Activated CD8-positive, alpha-beta memory T cell treated with anti-CD3 and anti-CD28 coated beads for 48 hours (primary cell): ENCODE data around the gene FAM209B.
"Not testable (repeated sequence)": the region's sequence is repeated elsewhere in the genome, so short reads cannot be mapped to it uniquely, and the experiment has no call there.

Experiments used
- DNase-seq, 3 experiments: peaks; one replicate each; pipeline ENCODE4 v3.0.0-alpha.2; 2020; ENCODE audit warnings: low read depth in 2 of 3, low spot score in 2 of 3

The FAM209B gene

DNA sequence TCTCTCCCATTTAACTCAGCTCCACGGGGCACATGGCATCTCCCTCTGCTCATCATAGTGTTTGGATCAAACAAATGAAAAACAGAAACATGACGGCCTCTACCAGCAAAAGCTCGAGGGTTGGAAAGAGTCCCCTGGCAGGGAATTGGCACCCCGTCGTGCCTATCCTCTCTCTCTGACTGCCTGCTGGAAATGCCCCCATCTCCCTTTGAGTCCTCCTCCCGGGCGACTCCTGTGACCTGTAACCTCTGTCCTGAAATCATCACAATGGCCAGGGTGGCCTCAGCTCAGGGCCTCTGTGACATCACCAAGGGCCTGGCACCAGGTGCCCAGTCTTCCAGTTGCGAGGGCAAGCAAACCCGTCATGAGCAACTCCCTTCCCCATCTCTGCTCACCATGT is at the start of gene FAM209B:
TSS of gene FAM209B (plus strand) at position 301 of the 400 bp plus-strand sequence. CDS start at position 397, 96 bp downstream.
- not testable (repeated sequence) for DNase-seq

GRCh38 chr20:56483970-56484369 is 49.1 kb upstream of the FAM209B start:
- no peak for DNase-seq

DNA sequence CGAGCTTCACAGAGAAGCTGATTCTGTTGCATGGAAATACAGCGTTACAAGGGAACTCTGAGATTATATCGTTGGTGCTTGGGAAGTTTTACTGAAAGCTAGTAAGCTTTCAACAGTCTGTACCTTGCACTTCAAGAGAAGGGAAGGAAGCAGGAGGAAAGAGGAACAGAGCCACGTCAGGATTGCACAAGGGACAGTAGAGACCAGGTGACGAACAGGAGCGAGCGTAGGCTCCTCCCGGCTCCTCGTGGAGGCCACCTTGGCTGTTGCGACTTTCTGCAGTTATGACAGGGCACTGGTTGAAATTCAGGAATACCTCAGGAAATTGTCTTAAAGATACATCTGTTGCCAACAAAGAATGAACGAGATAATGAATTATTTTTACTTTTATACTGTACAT is 45.8 kb upstream of the FAM209B start:
- no peak for DNase-seq

- DNase-seq, result no peak
These were observed 44.5 kb upstream of the FAM209B start for GRCh38 chr20:56488566-56488965.

DNA sequence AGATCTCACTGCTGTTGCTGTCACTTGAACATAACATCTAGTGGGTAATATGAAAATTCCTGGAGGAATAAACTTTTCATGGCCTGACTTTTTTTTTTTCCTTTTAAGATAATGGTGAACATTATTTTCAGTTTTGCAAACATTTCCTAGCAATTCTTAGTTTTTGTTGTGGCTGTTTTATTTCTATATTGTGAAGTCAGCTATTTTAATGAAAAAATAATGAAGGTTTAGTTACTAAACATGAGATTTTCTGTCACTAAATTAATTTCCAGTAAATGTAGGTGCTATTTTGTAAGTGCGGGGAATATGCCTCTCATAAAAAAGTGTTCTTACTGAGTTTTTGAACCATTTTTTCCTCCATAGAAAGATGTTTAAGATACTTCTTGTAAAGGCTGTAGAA is 31.9 kb upstream of the FAM209B start:
- DNase-seq, result no peak

DNA sequence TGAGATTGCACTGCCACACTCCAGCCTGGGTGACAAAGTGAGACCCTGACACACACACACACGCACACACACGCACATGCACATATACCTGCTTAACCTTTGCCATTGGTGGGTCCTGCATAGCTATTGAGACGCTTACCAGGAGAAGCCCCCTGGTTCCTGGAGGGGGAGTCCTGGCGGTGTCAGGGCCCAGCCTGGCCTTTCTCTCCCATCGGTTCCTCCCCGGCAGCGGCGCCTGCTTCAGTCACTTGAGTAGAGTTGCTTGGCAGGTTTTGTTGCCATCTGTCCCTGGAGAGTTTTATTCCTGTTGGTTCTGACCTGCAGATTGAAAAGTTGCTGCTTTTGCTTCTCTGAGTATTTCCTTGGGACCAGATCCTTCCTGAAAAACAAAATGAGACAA is 29.1 kb upstream of the FAM209B start:
- DNase-seq, result no peak

DNA sequence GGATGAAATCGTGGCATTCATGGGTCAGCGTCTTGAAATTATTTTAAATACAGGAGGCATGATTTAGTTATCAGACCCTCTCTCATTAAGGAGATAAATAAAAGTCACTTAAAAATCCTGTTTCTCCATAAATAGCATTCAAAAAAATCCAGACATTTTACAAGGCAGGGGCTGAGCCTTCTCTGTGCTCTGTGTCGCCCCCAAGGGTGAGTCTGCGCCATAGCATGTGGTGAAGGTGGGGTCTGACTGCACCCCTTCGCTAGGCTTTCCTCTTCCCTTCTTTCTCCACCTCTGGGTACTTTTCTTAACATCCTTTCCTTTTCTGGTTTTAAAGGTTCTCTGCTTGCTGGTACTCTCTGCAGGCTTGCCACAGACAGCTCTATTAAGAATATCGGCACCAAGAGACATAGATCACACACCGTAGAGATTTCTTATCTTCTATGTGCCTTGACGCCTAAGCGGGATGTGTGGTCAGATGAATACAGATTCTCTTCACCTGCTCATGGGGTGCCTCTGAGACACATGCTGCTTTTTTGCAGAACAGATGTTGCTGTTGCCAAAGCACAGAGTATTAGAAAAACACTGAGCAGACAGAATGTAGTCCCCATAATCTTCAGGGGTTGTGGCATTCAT is 28.6 kb upstream of the FAM209B start:
- no peak for DNase-seq

DNA sequence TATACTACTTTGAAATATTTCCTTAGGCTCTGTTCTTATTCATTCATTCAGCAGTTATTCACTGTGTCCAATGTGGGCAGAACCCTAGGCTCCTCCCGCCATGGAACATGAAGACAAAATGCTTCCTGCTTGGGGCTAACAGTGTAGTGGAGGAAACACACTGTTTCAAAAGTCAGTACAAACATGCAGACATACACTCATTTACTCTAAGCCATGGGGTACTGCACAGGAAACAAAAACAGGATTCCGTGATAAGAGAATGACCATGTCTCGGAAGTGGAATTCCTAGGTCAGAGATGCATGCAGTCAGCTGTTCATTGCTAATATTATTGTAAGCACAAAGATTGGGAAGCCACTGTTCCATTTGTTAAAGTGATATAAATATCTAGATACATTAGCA is 26.9 kb upstream of the FAM209B start:
- DNase-seq, result no peak

GRCh38 chr20:56511926-56512325 is 21.1 kb upstream of the FAM209B start:
- no peak for DNase-seq

DNA sequence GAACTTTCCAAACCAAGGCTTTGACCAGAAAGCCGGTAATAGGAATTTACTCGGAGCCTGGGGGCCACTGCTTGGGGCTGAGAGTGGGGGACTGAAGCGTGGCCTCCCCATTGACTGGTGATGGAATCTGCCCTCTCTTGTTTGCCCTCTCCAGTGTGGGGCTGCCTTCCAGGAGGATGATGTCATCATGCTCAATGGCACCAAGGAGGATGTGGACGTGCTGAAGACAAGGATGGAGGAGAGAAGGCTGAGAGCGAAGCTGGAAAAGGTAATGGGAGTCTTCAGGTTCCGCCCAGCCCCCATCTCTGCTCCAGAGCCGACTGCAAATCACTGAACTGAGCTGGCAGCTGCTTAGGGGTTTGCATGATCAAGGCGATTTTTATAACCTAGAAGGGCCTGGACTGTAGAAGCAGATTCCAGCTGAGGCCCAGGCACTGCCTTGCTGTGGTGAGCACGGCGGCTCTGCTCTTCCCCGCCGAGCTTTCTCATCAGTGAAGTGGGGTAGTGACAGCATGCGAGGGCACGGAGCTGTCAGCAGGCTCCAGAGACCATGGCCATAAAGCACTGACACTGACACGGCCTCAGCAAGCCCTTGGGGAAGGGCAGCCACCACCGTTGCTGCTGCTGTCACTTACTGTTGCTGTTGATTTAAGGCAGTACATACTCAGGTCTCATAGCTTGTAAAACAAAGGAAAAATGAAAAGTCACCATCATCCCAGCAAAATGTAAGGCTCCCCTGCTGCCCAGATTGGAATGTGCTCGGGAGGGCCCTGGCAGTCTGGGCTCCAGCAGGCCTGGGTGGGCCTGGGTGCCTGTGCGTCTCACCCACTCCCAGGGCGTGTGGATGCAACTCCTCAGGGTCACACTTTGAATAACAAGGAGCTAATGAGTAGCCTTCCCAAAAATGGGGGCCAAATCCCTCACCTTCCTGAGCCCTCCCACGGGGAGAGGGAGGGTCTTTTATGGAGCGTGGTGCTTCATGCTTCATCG is 19.6 kb upstream of the FAM209B start:
- DNase-seq, result no peak

DNA sequence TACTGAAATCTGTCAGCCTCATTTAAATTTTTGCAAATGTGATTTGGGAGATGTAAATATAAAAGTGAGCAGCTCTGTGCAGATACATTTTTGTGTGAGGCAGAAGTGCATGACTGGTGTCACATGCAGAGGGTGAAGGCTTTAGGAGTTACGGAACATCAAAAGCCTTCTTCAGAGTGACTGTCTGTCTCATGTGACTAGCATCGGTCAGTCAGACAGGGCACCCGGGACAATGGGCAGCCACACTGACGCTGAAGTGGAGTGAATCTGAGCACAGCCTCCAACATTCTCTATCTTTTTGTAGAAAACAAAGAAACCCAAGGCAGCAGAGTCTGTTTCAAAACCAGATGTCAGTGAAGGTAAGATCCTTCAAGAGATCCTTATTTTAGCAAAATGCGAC is 16.4 kb upstream of the FAM209B start:
- DNase-seq, result no peak

- DNase-seq, result no peak
These were observed 15.8 kb upstream of the FAM209B start for GRCh38 chr20:56517211-56517610.

DNA sequence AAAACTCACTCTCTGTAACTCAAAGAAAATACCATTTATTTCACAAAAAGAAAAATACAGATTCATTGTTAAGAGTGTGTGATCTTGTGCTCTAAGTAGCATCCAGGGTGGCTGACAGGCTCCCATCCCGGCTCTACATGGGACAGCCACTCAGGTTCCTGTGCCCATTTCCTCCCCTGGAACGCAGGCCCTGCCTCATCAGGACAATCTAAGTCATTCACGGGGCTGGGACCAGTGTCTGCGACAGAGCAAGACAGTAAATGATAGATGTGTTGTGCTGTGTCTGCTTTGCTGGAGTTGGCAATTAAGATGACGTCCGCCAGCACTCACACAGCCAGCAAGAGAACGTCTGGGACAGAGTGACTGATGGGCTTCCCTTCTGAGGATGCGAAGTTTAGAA is 15.4 kb upstream of the FAM209B start:
- DNase-seq, result no peak

- no peak for DNase-seq
These were observed 14.9 kb upstream of the FAM209B start for GRCh38 chr20:56518126-56518525.

GRCh38 chr20:56518721-56519398 is 14.2 kb upstream of the FAM209B start:
- DNase-seq, result no peak

DNA sequence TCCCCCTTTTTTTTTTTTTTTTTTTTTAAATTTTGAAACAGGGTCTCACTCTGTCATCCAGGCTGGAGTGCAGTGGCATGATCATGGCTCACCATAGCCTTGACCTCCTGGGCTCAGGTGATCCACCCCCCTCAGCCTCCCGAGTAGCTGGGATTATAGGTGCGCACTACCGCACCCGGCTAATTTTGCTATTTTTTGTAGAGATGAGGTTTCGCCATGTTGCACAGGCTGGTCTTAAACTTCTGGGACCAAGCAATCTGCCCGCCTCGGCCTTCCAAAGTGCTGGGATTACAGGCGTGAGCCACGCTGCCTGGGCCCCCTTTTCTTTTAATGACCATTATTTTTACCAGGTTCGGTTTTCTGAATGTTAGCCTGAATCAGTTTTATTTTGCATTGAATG is 13.5 kb upstream of the FAM209B start:
- DNase-seq, result no peak

- no peak for DNase-seq
These were observed 12.9 kb upstream of the FAM209B start for GRCh38 chr20:56520180-56520579.

GRCh38 chr20:56520746-56521354 is 12.2 kb upstream of the FAM209B start:
- DNase-seq, result not testable (repeated sequence)

DNA sequence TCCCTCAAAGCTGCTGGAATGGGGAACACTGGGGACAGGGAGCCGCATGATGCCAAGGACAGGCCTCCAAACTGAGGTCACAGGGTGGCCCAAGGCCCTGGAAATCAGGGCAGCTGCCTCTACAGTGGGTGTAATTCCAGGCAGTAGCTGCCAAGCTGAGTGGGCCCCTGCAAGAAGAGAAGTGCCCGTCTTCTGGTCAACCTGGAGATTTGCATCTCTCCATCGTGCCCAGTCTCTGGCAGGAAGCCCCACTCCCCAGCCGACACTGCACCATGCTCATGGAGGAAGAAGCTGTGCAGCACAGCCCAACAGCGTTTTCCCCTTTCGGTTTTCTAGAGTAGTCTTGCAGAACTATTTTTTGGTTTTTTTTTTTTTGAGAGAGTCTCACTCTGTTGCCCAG is 10.7 kb upstream of the FAM209B start:
- DNase-seq, result no peak

- not testable (repeated sequence) for DNase-seq
These were observed 8.6 kb upstream of the FAM209B start, which contains the start of gene FAM209A for GRCh38 chr20:56524444-56524843. Gene FAM209A, plus strand, starts transcription at chr20:56524744. Its CDS starts 65 bp downstream, at chr20:56524809.

DNA sequence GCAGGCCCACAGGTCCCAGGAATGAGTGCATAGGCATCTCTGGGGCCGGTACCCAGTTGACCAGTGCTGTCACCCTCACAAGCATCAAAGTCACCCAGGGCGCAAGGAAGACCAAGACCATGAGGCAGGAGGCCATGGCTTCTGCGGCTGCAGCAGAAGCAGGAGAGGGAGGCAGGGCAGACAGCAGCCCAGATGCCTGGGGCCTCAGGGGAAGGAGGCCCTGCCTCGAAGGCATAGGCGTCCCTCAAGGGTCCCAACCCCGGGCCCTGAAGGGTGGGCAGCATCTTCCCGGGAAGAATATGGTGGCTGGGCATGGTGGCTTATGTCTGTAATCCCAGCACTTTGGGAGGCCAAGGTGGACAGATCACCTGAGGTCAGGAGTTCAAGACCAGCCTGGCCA is 5.5 kb upstream of the FAM209B start:
- no peak for DNase-seq
